NCI-H82 treated with DMSO at 0.1 percent for 48 hours (cell line): ENCODE results near the gene CMC1.
"Not testable (repeated sequence)": the region's sequence is repeated elsewhere in the genome, so short reads cannot be mapped to it uniquely, and the experiment has no call there.

Experiments used
- DNase-seq: peaks from one replicate; lab custom pipeline; 2025; ENCODE audit not compliant: unreplicated experiment; lab: John Stamatoyannopoulos, UW

Gene CMC1

DNA sequence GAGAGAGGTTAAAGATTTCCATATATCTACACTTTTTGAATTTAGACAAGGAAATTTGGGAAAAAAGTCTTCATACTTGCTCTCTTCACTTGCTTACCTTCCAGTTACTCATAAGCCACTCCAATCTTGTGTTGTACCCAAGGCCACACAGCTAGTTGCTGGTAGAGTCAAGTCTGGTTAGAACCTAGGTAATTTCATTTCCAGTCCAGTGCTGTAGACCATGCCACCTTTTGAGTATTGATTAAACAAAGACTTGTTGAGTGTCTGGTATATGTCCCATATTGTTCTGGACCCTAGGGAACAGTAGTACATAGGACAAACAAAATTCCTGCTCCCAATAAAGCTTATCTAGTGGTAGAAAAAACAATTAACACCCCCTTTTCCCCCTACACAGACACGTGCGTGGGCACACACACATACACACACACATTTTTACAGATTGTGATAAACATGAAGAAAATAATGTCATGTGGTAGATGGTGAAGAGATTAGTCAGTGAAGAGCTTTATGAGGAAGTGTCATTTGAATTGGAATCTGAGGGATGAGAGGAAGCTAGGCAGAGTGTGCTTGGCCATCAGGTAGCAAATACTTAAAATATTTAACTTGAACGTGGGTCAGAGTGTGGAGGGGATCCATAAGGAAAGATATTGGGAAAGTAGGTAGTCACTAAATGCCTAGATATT is 2.1 kb downstream of the CMC1 start:
- DNase-seq: no peak

DNA sequence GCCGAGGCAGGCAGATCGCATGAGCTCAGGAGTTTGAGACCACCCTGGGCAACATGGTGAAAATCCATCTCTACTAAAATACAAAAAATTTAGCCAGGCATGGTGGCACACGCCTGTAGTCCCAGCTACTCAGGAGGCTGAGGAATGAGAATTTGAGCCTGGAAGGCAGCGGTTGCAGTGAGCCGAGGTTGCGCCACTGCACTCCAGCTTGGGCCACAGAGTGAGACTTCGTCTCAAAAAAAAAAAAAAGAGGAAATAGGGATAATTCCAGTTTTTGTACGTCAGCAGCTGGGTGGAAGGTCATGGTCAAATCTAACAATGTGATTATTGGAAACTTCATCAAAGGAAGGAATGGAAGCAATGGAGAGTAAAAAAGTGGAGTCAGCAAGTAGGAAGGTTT is 3.1 kb downstream of the CMC1 start:
- no peak for DNase-seq

DNA sequence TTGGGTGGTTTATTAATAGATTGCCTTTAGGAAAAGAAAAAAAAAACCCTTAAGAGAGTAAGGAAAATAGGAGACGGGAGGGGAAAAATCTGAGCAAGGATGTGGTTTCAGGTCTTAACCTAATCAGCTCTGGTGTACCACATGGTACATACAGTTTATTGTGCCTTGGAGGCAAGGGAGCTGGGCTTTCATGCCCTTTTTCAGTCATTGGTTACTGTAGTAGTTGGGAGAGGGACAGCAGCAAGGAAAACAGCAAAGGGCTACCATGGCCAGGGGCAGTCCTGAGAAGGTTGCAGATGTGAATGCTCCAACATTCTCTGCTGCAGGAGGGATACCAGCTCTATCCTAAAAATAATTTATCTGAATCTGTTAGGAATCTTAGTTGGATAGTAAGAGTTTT is 5.9 kb downstream of the CMC1 start:
- no peak for DNase-seq

DNA sequence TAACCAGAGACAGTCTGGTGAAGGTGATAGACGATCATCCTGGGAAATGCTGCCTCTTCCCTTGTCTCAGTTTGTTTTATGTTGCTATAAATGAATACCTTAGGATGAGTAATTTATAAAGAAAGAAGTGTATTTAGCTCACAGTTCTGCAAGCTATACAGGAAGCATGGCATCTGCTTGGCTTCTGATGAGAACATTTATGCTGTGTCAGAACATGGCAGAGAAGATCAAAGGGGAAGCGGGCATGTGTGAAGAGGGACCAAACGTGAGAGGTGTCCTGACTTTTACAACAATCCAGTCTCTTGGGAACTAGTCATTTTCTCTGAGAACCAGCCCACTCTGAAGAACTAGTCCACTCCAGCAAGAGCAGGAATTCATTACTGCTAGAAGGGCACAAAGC is 9.6 kb downstream of the CMC1 start:
- no peak for DNase-seq

DNA sequence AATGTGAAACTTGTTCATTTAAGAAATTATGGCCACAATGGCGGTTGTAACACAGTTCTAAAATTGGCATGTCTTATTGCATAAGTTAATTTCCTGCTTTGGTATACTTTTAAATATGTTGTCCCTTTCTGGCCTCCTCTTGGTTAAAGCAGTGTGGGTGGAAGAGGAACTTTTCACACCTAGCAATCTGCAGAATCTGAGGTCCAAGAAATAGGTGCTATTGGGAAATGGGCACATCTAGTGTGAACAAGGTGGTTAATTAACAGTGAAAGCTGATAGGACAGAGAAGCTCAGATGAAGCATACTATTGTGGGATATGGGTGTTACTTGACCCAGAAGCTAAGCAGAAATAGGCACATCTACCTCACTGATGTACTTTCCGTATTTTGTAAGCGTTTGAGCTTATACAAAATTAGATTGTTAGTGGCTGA is 10.6 kb downstream of the CMC1 start:
- no peak for DNase-seq

DNA sequence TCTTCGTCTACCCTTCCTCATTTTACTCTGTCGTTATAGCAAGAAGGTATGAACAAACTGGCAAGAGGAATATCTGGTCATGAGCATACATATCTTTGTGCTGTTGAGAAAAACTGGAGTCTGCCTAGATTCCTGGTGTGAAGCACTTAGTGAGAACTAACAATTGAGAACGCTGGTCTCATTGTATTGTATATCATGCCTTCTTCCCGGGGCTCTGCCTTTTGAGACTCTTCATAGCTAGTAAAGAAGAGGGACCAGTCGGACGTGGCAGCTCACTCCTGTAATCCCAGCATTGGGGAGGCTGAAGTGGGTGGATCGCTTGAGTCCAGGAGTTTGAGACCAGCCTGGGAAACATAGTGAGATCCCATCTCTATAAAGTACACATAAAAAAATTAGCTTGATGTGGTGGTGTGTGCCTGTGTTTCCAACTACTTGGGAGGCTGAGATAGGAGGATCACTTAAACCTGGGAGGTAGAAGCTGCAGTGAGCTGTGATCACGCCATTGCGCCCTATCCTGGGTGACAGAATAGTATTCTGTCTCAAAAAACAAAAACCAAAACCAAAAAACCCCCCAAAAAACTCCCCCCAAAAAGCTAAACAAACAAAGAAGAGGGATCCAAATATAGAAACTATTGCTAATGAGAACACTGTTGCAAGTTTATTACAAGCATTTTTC is 11.8 kb downstream of the CMC1 start:
- no peak for DNase-seq

DNA sequence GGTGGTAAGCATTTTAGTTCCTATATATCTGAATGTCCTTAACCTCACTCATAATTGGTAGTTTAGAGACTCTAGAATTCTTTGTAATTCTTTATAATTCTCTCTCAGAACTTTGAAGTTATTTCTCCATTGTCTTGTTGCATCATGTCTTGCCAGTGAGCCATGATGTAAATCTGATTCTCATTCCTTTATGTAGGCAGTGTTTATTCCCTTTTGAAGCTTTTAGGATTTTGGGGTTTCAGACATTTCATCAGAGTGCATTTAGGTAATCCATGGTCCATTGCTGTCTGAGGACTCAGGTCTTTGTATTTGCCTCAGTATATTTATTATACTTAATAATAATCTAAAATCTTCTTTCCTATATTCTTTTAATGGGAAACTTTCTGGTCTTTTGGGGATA is 20.6 kb downstream of the CMC1 start:
- DNase-seq: no peak

DNA sequence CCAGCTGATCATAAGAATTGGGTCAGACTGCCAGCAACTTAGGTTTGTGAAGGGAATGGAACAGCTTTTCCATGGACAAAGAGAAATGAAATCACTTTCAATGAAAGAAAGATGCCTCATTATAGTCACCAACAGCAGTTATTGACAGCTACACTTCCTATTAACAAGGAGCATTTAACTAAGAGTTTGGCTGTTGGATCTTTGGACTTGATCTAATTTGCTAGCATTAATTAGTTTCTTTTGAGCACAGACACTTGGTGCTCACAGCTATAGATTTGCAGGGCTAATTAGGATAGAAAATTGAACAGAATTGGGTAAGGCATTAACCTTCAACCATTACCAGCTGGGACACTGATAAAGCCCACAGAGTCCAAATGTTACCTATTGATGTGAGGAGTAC is 24.2 kb downstream of the CMC1 start:
- no peak for DNase-seq

DNA sequence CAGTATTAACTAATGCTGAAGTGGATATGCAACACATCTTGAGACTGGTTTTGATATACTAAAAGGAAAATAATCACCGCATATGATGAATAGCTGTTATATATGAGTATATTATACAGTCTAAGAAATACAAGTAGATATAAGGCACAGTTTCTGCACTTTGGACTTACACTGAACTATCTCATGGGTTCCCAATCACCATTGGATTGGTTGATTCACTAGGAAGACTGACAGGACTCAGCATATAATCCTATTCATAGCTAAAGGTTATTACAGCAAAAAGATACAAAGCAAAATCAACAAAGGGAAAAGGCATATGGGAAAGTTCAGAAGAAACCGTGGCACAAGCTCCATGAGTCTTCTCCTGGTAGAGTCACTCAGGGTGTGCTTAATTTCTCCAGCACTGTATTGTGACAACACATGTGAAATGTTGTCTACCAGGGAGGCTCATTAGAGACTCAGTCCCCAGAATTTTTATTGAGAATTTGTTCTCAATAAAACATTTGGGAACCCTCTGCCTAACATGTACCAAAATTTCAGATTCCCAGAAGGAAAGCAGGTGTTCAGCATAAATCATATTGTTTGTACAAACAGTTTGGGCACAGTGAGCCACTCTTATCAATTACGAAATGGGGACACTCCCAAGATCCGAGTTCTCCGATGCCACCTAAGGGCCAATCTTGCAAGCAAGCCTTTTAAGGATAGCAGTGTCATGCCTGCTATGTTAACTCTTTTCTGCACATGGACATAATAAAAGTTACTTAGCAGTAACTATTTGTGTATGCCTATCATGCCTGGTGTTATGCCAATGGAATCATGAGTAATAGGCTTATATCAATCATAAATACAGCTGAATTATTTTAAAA is 26.8 kb downstream of the CMC1 start:
- DNase-seq: no peak

DNA sequence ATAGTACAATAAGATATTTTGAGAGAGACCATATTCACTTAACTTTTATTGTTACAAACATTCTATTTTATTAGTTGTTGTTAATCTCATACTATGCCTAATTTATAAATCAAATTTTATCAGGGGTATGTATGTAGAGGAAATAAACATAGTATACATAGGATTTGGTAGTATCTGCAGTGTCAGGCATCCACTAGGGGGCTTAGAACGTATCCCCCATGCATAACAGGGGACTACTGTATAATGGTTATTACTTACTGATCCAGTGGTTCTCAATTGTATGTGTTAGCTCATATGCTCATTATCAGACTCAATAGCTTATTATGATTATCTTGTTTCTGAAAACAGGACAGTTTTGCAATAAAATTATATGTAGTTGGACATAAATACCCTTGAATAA is 27.6 kb downstream of the CMC1 start:
- DNase-seq: no peak

DNA sequence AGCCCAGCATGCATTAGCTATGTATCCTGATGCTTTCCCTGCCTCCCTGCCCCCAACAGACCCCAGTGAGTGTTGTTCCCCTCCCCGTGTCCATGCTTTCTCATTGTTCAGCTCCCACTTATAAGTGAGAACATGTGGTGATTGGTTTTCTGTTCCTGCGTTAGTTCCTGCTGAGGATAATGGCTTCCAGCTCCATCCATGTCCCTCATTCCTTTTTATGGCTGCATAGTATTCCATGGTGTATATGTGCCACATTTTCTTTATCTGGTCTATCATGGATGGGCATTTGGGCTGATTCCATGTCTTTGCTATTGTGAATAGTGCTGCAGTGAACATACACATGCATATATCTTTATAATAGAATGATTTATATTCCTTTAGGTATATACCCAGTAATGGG is 28.5 kb downstream of the CMC1 start:
- not testable (repeated sequence) for DNase-seq

DNA sequence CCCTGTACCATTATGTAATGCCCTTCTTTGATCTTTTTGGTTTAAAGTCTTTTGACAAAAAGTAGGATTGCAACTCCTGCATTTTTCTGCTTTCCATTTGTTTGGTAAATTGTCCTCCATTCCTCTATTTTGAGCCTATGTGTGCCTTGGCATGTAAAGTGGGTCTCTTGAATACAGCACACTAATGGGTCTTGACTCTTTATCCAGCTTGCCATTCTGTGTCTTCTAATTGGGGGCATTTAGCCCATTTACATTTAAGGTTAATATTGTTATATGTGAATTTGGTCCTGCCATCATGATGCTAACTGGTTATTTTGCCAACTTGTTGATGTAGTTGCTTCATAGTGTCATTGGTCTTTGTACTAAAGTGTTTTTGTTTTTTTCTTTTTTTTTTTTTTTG is 32.4 kb downstream of the CMC1 start:
- DNase-seq: no peak

DNA sequence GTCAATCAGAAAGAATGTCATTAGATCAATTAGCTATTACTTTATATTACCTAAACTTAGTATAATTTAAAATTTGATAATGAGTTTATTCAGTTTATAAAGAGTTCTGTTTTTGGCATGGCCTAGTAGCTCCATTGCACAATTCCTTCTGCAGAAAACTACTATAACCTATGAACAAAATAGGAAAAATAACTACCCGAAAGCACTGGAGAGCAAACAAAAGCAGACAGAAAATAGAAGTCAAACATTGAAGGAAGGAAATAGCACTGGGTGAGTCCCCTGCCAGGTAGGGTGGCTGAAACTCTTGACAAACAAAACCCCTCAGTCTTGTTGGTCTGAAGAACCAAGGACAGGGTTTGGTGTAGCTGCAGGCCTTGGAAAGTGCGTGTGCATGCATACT is 37.5 kb downstream of the CMC1 start:
- DNase-seq: no peak

DNA sequence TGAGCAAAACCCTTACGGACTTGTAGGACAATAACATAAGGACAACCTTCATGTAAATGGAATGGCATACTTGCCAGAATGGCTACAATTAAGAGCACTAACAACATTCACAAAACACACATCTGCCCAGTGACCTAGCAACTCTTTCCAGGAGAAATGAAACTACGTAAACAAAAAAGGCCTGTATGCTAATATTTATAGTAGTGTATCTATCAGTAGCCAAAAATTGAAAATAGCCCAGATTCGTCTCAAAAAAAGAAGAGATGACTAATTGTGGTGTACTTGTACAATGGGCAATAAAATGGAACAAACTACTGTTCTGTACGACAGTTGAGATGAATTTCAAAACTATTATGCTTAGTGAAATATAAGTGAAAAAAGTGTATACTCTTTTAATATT is 38.4 kb downstream of the CMC1 start:
- no peak for DNase-seq

DNA sequence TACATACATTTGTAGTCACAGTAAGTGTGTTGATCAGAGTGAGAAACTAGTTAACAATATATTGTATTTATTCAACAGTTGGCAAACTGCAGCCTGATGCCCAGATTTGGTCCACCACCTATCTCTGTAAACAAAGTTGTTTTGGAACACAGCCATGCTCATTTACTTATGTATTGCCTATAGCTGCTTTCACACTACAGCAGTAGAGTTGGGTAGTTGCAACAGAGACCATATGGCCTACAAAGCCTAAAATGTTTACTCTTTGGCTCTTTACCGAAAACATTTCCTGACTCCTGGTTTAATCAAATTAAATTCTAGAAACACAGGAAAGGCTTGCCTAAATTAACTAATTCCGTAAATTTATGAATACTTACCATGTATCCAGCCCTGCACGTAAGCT is 39.4 kb downstream of the CMC1 start:
- DNase-seq: no peak

DNA sequence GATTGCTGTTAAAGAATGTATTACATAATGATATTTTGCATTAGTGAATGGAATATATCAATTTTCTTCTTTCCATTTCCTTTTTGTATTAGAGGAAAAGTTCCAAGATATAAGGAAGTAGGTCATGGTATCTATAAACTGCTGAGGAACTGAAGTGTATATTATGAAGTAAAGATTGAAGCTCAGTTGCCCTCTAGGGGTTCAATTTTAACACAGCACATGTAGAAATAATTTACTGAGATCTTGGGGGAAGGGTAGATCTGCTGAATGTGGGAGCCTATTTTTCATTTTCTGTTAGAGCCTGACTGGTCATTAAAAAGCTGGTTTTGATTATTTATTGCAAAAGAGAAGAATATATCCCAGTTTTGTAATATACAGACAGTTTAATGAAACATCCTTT is 45.2 kb downstream of the CMC1 start:
- peak; percentile 13 for DNase-seq

DNA sequence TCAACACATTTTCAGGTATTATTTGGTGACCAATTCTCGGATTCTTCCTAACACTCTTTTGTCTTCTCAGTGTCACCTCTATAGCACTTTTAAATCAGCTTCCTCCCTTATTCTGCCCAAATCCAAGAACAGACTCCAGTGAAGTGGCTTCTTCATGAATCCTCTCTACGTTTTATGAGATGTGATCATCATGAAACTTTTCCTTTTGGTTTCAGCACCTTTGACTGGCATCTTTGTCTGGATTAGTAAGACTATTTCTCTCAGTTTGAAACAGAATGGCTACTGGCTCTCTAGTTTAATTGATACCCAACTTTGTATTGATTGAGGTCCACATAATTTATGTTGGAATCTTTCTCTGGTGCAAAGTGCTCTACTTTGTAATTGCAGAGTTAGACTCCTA is 45.6 kb downstream of the CMC1 start:
- DNase-seq: no peak

DNA sequence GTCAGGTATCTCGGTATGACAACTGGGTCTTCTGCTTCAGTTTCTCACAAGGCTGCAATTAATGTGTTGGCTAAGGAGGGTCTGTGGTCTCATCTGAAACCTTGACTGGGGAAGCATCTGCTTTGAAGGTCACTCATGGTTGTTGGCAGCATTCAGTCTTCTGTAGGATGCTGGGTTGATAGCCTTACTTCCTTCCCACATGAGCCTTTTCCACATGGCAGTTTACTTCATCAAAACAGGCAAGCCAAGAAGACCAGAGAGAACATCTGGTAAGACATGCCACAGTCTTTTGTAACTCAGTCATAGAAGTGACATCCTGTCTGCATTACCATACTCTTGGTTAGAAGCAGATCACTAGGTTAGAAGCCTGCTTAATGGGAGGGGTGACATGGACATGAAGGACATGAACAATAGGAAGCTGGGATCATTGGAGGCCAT is 49.5 kb downstream of the CMC1 start:
- no peak for DNase-seq

DNA sequence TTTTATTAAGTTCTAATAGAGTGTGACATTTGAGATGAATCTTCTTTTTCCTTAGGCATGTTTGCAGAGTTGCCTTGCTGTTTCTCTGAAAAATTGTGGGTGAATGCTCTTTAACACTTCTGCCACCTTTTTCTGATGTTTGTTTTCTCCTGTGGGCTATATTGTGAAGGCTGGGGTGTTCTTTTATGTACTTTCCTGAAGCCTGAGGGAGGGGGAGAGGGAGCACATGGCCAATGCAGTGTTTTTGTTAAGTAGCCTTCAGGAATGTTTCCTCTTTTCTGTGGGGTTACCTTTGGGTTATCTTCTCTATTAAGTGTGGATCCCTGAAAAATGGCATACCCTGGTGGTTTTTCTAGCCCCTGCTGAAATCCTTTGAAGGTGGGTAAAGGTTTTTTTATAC is 50.2 kb downstream of the CMC1 start:
- DNase-seq: no peak

DNA sequence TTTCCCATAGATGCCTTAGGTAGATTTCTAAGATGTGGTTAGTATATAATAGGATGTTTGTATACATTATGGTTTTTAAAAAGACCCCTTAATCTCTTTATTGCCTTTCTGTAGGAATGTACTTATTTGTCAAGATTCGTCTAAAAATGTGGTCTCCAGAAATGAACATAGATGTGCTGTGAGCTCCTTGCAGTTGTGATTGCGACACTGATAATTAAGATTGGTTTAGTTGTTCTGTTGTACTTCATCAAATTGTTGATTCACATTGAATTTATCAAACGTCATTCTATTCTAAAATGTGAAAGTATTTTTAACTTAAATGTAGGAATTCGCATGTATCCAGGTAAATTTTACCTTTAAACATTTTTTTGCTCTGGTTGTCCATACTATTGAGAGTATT is 51.2 kb downstream of the CMC1 start:
- DNase-seq: no peak

DNA sequence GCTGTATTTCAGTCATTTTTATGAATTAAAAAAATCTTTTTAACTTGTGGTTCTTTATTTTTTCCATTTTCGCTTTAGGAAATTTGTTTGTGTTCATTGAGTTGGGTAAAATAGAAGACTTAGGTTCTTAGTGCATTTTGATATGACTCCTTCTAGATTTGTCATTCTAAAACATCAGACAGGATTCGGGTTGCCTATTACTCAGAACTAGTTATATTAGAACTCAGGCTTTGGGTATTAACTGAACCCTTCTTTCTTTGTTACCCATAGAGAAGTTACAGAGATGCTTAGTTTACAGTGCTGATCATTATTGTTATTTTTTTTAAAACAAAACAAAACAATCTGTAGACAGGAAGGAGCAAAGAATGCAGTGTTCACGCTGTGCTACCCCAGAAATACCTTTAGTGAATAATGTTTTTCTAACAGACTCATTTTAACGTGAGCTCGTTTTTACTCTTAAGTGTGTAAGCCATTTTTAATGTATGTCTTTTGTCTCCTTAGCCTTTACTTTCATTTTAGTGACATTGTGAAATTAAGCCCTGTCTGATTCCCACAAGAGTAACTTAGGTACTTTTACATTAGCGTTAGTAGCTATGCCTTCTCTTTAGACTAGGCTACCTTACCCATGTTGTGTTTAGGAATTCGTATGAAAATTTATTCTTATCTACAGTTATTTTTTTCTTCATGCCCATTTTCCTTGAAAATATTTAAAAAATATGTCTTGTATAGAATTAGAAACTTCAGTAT is 53.4 kb downstream of the CMC1 start:
- DNase-seq: no peak
